ENCODE measurements around the gene VGF.

Gene VGF

GRCh38 chr7:101156866-101157589, 8.3 kb downstream of the VGF start:
- 87% methylated on average over 14 of the region's 14 CpGs for WGBS, 2 experiments
- Histone ChIP-seq H3K4me1 (ENCODE audit: control insufficient read depth, insufficient read depth, low read length) (peaks cover 12% of the 10 kb centered on the region), H3K27me3 (ENCODE audit: control insufficient read depth, insufficient read depth, low read length, poor library complexity, severe bottlenecking) (peaks cover 11% of the 10 kb centered on the region), H3K36me3 (ENCODE audit: control insufficient read depth, insufficient read depth, low read length) (no peaks in the 10 kb centered on the region), H3K4me3 (ENCODE audit: insufficient read depth, low read depth, low read length) (no peak overlapping the region), H3K9me3 (ENCODE audit: control insufficient read depth, low read length) (no peaks in the 10 kb centered on the region), H3K27ac (ENCODE audit: insufficient read depth, low read depth, low read length, poor library complexity, severe bottlenecking) (no peak overlapping the region)

- WGBS, 2 experiments = 74 to 77% methylated on average over 6 of the region's 6 CpGs
- Histone ChIP-seq H3K4me3 (ENCODE audit: insufficient read depth, low read depth, low read length) (no peak overlapping the region), H3K36me3 (ENCODE audit: control insufficient read depth, insufficient read depth, low read length) (no peaks in the 10 kb centered on the region), H3K27me3 (ENCODE audit: control insufficient read depth, insufficient read depth, low read length, poor library complexity, severe bottlenecking) (peaks cover 3% of the 10 kb centered on the region), H3K27ac (ENCODE audit: insufficient read depth, low read depth, low read length, poor library complexity, severe bottlenecking) (no peak overlapping the region), H3K9me3 (ENCODE audit: control insufficient read depth, low read length) (no peaks in the 10 kb centered on the region), H3K4me1 (ENCODE audit: control insufficient read depth, insufficient read depth, low read length) (peaks cover 10% of the 10 kb centered on the region)
Observed at GRCh38 chr7:101156277-101156676, 9.1 kb downstream of the VGF start.

- peak overlapping the region; percentile 64 for H3K4me3 ChIP-seq (ENCODE audit: insufficient read depth, low read depth, low read length)
- WGBS, 2 experiments = 64 to 65% methylated on average over 4 of the region's 4 CpGs
Observed at GRCh38 chr7:101155303-101155702, 10.1 kb downstream of the VGF start.

DNA sequence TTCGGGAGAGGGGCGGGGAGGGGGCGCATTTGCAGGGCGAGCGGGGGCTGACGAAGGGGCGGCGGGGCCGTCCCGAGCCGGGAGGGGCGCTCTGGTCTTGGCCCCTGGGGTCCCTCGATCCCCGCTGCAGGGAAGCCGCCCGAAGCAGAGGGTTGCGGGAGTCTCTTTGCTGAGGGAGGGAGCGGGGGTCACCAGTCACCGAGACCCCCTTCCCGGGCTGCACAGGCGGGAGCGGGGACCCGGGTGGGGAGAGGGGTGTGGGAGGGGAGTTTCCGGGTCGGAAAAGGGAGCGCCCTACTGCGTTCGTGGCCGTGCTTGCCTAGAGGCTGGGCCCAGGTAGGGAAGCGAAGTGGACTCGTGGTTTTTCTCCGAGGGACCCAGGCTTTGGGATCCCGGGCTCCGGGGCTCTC, 10.7 kb downstream of the VGF start:
- 1% methylated on average over 34 of the region's 34 CpGs for WGBS, 2 experiments
- H3K9me3 ChIP-seq (ENCODE audit: control insufficient read depth, low read length) = no peaks in the 10 kb centered on the region
- H3K27ac ChIP-seq (ENCODE audit: insufficient read depth, low read depth, low read length, poor library complexity, severe bottlenecking) = no peak overlapping the region
- peak overlapping the region; percentile 64 for H3K4me3 ChIP-seq (ENCODE audit: insufficient read depth, low read depth, low read length)
- H3K4me1 ChIP-seq (ENCODE audit: control insufficient read depth, insufficient read depth, low read length) = peaks cover 6% of the 10 kb centered on the region
- H3K27me3 ChIP-seq (ENCODE audit: control insufficient read depth, insufficient read depth, low read length, poor library complexity, severe bottlenecking) = no peaks in the 10 kb centered on the region
- H3K36me3 ChIP-seq (ENCODE audit: control insufficient read depth, insufficient read depth, low read length) = no peaks in the 10 kb centered on the region

More at GRCh38 chr7:101155303-101155702, 10.1 kb downstream of the VGF start:
- Histone ChIP-seq H3K27me3 (ENCODE audit: control insufficient read depth, insufficient read depth, low read length, poor library complexity, severe bottlenecking) (no peaks in the 10 kb centered on the region), H3K36me3 (ENCODE audit: control insufficient read depth, insufficient read depth, low read length) (no peaks in the 10 kb centered on the region), H3K9me3 (ENCODE audit: control insufficient read depth, low read length) (no peaks in the 10 kb centered on the region), H3K4me1 (ENCODE audit: control insufficient read depth, insufficient read depth, low read length) (peaks cover 6% of the 10 kb centered on the region), H3K27ac (ENCODE audit: insufficient read depth, low read depth, low read length, poor library complexity, severe bottlenecking) (no peak overlapping the region)

GRCh38 chr7:101153969-101154692, 11.2 kb downstream of the VGF start, which contains the start of gene AP1S1:
Gene AP1S1, plus strand, starts transcription at chr7:101154476. Its CDS starts 39 bp downstream, at chr7:101154515.
- no peaks in the 10 kb centered on the region for H3K9me3 ChIP-seq (ENCODE audit: control insufficient read depth, low read length)
- no peaks in the 10 kb centered on the region for H3K27me3 ChIP-seq (ENCODE audit: control insufficient read depth, insufficient read depth, low read length, poor library complexity, severe bottlenecking)
- no peak within 1 kb of the TSS for H3K27ac ChIP-seq (ENCODE audit: insufficient read depth, low read depth, low read length, poor library complexity, severe bottlenecking)
- H3K36me3 ChIP-seq (ENCODE audit: control insufficient read depth, insufficient read depth, low read length) = no peaks in the 10 kb centered on the region
- peak within 1 kb of the TSS; percentile 64 for H3K4me3 ChIP-seq (ENCODE audit: insufficient read depth, low read depth, low read length)
- WGBS, 2 experiments = 2 to 3% methylated on average over 51 of the region's 51 CpGs
- H3K4me1 ChIP-seq (ENCODE audit: control insufficient read depth, insufficient read depth, low read length) = peaks cover 6% of the 10 kb centered on the region

GRCh38 chr7:101151908-101152651, 13.3 kb downstream of the VGF start:
- no peak overlapping the region for H3K27ac ChIP-seq (ENCODE audit: insufficient read depth, low read depth, low read length, poor library complexity, severe bottlenecking)
- peaks cover 6% of the 10 kb centered on the region for H3K4me1 ChIP-seq (ENCODE audit: control insufficient read depth, insufficient read depth, low read length)
- H3K36me3 ChIP-seq (ENCODE audit: control insufficient read depth, insufficient read depth, low read length) = no peaks in the 10 kb centered on the region
- no peaks in the 10 kb centered on the region for H3K27me3 ChIP-seq (ENCODE audit: control insufficient read depth, insufficient read depth, low read length, poor library complexity, severe bottlenecking)
- no peak overlapping the region for H3K4me3 ChIP-seq (ENCODE audit: insufficient read depth, low read depth, low read length)
- 84 to 91% methylated on average over 2 of the region's 2 CpGs for WGBS, 2 experiments
- no peaks in the 10 kb centered on the region for H3K9me3 ChIP-seq (ENCODE audit: control insufficient read depth, low read length)

DNA sequence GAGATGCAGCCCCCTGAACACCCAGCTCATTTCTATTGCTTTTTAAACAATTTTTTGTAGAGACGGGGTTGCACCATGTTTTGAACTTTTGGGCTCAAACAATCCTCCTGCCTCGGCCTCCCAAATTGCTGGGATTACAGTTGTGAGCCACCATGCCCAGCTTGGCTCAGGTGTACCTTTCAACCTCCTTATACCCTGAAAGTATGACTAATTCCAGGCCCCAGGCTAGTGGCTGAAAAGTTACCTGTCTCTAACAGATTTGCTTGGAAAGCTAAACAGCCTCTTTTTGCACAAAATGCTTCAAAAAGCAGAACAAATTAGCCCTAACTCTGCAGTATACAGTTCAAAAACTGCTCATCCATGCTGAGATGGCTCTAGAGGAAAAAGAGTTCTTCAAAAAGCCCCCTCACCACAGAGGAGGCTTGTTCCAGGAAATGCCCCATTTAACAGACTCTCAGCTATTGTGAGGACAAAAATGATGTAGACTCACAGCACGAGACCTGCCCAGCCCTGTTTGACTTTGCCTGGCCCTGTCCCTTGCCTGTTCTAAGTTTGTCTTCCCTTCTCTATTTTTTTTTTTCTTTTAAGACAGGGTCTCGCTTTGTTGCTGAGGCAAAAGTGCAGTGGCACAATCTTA, 24.5 kb downstream of the VGF start:
- H3K4me1 ChIP-seq (ENCODE audit: control insufficient read depth, insufficient read depth, low read length) = no peaks in the 10 kb centered on the region
- 91 to 93% methylated on average over 4 of the region's 4 CpGs for WGBS, 2 experiments
- H3K27me3 ChIP-seq (ENCODE audit: control insufficient read depth, insufficient read depth, low read length, poor library complexity, severe bottlenecking) = peaks cover 12% of the 10 kb centered on the region
- no peaks in the 10 kb centered on the region for H3K36me3 ChIP-seq (ENCODE audit: control insufficient read depth, insufficient read depth, low read length)
- H3K27ac ChIP-seq (ENCODE audit: insufficient read depth, low read depth, low read length, poor library complexity, severe bottlenecking) = no peak overlapping the region
- no peak overlapping the region for H3K4me3 ChIP-seq (ENCODE audit: insufficient read depth, low read depth, low read length)
- H3K9me3 ChIP-seq (ENCODE audit: control insufficient read depth, low read length) = no peaks in the 10 kb centered on the region

GRCh38 chr7:101140339-101140699, 25.1 kb downstream of the VGF start:
- no peaks in the 10 kb centered on the region for H3K9me3 ChIP-seq (ENCODE audit: control insufficient read depth, low read length)
- no peaks in the 10 kb centered on the region for H3K36me3 ChIP-seq (ENCODE audit: control insufficient read depth, insufficient read depth, low read length)
- no peak overlapping the region for H3K4me3 ChIP-seq (ENCODE audit: insufficient read depth, low read depth, low read length)
- peaks cover 12% of the 10 kb centered on the region for H3K27me3 ChIP-seq (ENCODE audit: control insufficient read depth, insufficient read depth, low read length, poor library complexity, severe bottlenecking)
- no peaks in the 10 kb centered on the region for H3K4me1 ChIP-seq (ENCODE audit: control insufficient read depth, insufficient read depth, low read length)
- 62 to 65% methylated on average over 3 of the region's 3 CpGs for WGBS, 2 experiments
- H3K27ac ChIP-seq (ENCODE audit: insufficient read depth, low read depth, low read length, poor library complexity, severe bottlenecking) = no peak overlapping the region

DNA sequence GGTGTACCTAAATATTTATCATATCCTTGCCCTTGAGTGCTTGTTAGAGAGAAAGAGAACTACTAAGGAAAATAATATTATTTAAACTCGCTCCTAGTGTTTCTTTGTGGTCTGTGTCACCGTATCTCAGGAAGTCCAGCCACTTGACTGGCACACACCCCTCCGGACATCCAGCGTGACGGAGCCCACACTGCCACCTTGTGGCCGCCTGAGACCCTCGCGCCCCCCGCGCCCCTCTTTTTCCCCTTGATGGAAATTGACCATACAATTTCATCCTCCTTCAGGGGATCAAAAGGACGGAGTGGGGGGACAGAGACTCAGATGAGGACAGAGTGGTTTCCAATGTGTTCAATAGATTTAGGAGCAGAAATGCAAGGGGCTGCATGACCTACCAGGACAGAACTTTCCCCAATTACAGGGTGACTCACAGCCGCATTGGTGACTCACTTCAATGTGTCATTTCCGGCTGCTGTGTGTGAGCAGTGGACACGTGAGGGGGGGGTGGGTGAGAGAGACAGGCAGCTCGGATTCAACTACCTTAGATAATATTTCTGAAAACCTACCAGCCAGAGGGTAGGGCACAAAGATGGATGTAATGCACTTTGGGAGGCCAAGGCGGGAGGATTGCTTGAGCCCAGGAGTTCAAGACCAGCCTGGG, 27.0 kb downstream of the VGF start:
- Histone ChIP-seq H3K9me3 (ENCODE audit: control insufficient read depth, low read length) (no peaks in the 10 kb centered on the region), H3K27me3 (ENCODE audit: control insufficient read depth, insufficient read depth, low read length, poor library complexity, severe bottlenecking) (peaks cover 12% of the 10 kb centered on the region), H3K27ac (ENCODE audit: insufficient read depth, low read depth, low read length, poor library complexity, severe bottlenecking) (no peak overlapping the region), H3K36me3 (ENCODE audit: control insufficient read depth, insufficient read depth, low read length) (no peaks in the 10 kb centered on the region), H3K4me3 (ENCODE audit: insufficient read depth, low read depth, low read length) (no peak overlapping the region), H3K4me1 (ENCODE audit: control insufficient read depth, insufficient read depth, low read length) (peaks cover 8% of the 10 kb centered on the region)
- 21 to 24% methylated on average over 15 to 16 of the region's 16 CpGs for WGBS, 2 experiments

Measured in ectodermal cell (in vitro differentiated cells).